Endothelial cell of umbilical vein (primary cell): ENCODE data around the gene SLC25A43. TPM values are rescaled to one million over a fixed set of nuclear protein-coding genes. Genes with fewer than 3 reads are reported as not detected.

Experiments
- BruUV-seq: library from RNA; stranded (reverse); fragments of 400-500 nt; replicated peaks from 2 replicates; lab custom pipeline; 2021; lab: Mats Ljungman, UMichigan
- CTCF ChIA-PET: fragments of 300-600, 350-600 bp; sonication (Branson Sonifier 250); formaldehyde crosslinking; loops from one replicate; lab custom pipeline; 2021; ENCODE audit warnings: antibody characterized with exemption, inconsistent platforms; lab: Charles Lee
- POLR2A ChIA-PET: fragments of 300-600, 350-600 bp; sonication (Branson Sonifier 250); formaldehyde crosslinking; loops from one replicate; lab custom pipeline; 2021; ENCODE audit warnings: antibody characterized with exemption, inconsistent platforms; lab: Charles Lee
- DNase-seq: peaks from one replicate; pipeline ENCODE4 v3.0.0-alpha.2; 2011; ENCODE audit warnings: low read depth, low spot score
- FAIRE-seq: peaks from 2 replicates; lab custom pipeline; 2011; peaks lifted over from hg19 to GRCh38; lab: Jason Lieb, UNC
- H2AFZ ChIP-seq: 2 replicates; pipeline ENCODE4 v1.6.0; 2012; ENCODE audit warnings: low read depth, low read length, control low read depth, inconsistent platforms
- H3K27ac ChIP-seq: 2 replicates; pipeline ENCODE4 v1.5.1; 2011; ENCODE audit warnings: low read depth, mild to moderate bottlenecking, control low read depth, low read length, moderate library complexity; ENCODE audit not compliant: insufficient read depth
- H3K27me3 ChIP-seq, 2 experiments: 2 replicates each; pipeline versions ENCODE4 v1.6.0 to v1.6.1; 2011; ENCODE audit warnings: low read length in 2 of 2, mixed read lengths in 1 of 2; ENCODE audit not compliant: control insufficient read depth in 2 of 2, insufficient read depth in 2 of 2
- H3K36me3 ChIP-seq, 2 experiments: 2 replicates in 1 of 2; 3 replicates in 1 of 2; pipeline ENCODE4 v1.5.1; 2011; ENCODE audit warnings: low read length in 2 of 2, mild to moderate bottlenecking in 1 of 2, moderate library complexity in 1 of 2; ENCODE audit not compliant: control insufficient read depth in 2 of 2, insufficient read depth in 2 of 2; ENCODE audit errors: extremely low read depth in 1 of 2
- H3K4me1 ChIP-seq: 3 replicates; pipeline ENCODE4 v1.5.1; 2011; ENCODE audit warnings: mild to moderate bottlenecking, low read length; ENCODE audit not compliant: control insufficient read depth, insufficient read depth; ENCODE audit errors: extremely low read depth
- H3K4me2 ChIP-seq: 2 replicates; pipeline ENCODE4 v1.6.1; 2011; ENCODE audit warnings: low read length, control low read depth, mixed read lengths; ENCODE audit not compliant: insufficient read depth
- H3K4me3 ChIP-seq, 3 experiments: fragments of 200-600 bp in 1 of 3; sonication (generic), shearing (Covaris generic) in 1 of 3; replicated peaks in 1 of 3; 2 replicates each; pipeline ENCODE4 v1.5.1; 2011 to 2016; ENCODE audit warnings: control low read depth in 3 of 3, low read length in 3 of 3, mild to moderate bottlenecking in 2 of 3, inconsistent platforms in 1 of 3, low read depth in 1 of 3, moderate library complexity in 1 of 3; ENCODE audit not compliant: insufficient read depth in 1 of 3
- H3K79me2 ChIP-seq: 2 replicates; pipeline ENCODE4 v1.6.0; 2012; ENCODE audit warnings: low read length, inconsistent platforms; ENCODE audit not compliant: control insufficient read depth, insufficient read depth
- H3K9ac ChIP-seq: replicated peaks from 2 replicates; pipeline ENCODE3; 2011; ENCODE audit warnings: low read length, control low read depth; ENCODE audit not compliant: insufficient read depth; ENCODE audit errors: extremely low read depth
- H3K9me1 ChIP-seq: replicated peaks from 3 replicates; pipeline ENCODE4 v1.6.0; 2011; ENCODE audit warnings: mild to moderate bottlenecking, low read length; ENCODE audit not compliant: control insufficient read depth, insufficient read depth; ENCODE audit errors: extremely low read depth
- H3K9me3 ChIP-seq: replicated peaks from 2 replicates; pipeline ENCODE4 v1.5.1; 2012; ENCODE audit warnings: low read length, inconsistent platforms; ENCODE audit not compliant: control insufficient read depth, insufficient read depth
- H4K20me1 ChIP-seq: replicated peaks from 2 replicates; pipeline ENCODE3; 2011; ENCODE audit warnings: mild to moderate bottlenecking, low read length; ENCODE audit not compliant: control insufficient read depth, insufficient read depth; ENCODE audit errors: extremely low read depth
- CTCF ChIP-seq, 2 donors: IDR thresholded peaks; 1 replicate in 1 of 2; 2 replicates in 1 of 2; pipeline ENCODE4 v1.5.1; 2011; ENCODE audit warnings: low read length in 2 of 2, mild to moderate bottlenecking in 2 of 2, moderate library complexity in 2 of 2, control low read depth in 1 of 2, inconsistent platforms in 1 of 2, low read depth in 1 of 2; ENCODE audit not compliant: insufficient read depth in 1 of 2; ENCODE audit errors: extremely low read depth in 1 of 2
- EZH2 ChIP-seq: IDR thresholded peaks from 2 replicates; pipeline ENCODE4 v1.6.1; 2012; ENCODE audit warnings: borderline replicate concordance, low read depth, mild to moderate bottlenecking, moderate library complexity, low read length, inconsistent platforms; ENCODE audit not compliant: severe bottlenecking
- FOS ChIP-seq: IDR thresholded peaks from 2 replicates; pipeline ENCODE4 v1.6.1; 2011; ENCODE audit warnings: mild to moderate bottlenecking, low read length, moderate library complexity, borderline replicate concordance; ENCODE audit not compliant: insufficient read depth
- GATA2 ChIP-seq: IDR thresholded peaks from 2 replicates; pipeline ENCODE4 v1.7.0; 2011; ENCODE audit warnings: low read depth, mild to moderate bottlenecking, moderate library complexity, mixed read lengths, low read length; ENCODE audit not compliant: insufficient read length, insufficient read depth
- JUN ChIP-seq: IDR thresholded peaks from 2 replicates; pipeline ENCODE4 v1.6.1; 2011; ENCODE audit warnings: borderline replicate concordance, low read depth; ENCODE audit not compliant: insufficient read length, insufficient read depth
- MAX ChIP-seq: IDR thresholded peaks from 2 replicates; pipeline ENCODE4 v1.6.1; 2011; ENCODE audit not compliant: insufficient read depth, insufficient read length
- MYC ChIP-seq: IDR thresholded peaks from one replicate; pipeline ENCODE4 v1.6.1; 2011; ENCODE audit warnings: mild to moderate bottlenecking, low read depth, low read length
- POLR2A ChIP-seq: IDR thresholded peaks from 2 replicates; pipeline ENCODE4 v1.6.1; 2012; ENCODE audit warnings: low read depth, mild to moderate bottlenecking, control low read depth, low read length
- POLR2AphosphoS5 ChIP-seq: IDR thresholded peaks from 2 replicates; pipeline ENCODE4 v1.6.1; 2012; ENCODE audit warnings: low read depth, mild to moderate bottlenecking, control low read depth, low read length, moderate library complexity; ENCODE audit not compliant: insufficient read depth
- dilution Hi-C: fragments of 300-500 bp; cut with MboI; formaldehyde crosslinking; loops from one replicate; pipeline ENCODE4 v1.15.0; 2019; ENCODE audit warnings: low sequenced_read_pairs; ENCODE audit not compliant: extremely low pct_ligation_motif_present
- intact Hi-C: fragments of 100-400 bp; cut with micrococcal nuclease; formaldehyde crosslinking; loops from one replicate; pipeline ENCODE4 v1.10.0; 2022
- polyA plus RNA-seq, 4 experiments: library from polyadenylated mRNA; depleted of rRNA in 3 of 4; stranded (reverse) in 3 of 4; unstranded in 1 of 4; fragments of >200 nt; gene quantifications; 2 replicates each; pipeline versions ENCODE4 v1.2.1 to v1.2.3, GENCODE V29; 2011 to 2012; ENCODE audit warnings: missing spikeins in 1 of 4
- total RNA-seq: library from RNA; stranded (reverse); gene quantifications from 2 replicates; pipeline ENCODE4 v1.2.3, GENCODE V29; 2021

SLC25A43 gene
- total and polyA plus RNA-seq, 2 donors (not counting 3 experiments of a cell fraction or from before 2014, with no cell fraction given) = 7.2 to 11.5 TPM

- ChIA-PET CTCF (no interaction called here), POLR2A (interaction anchor here (0.6 kb wide), 1 partner anchor 208 kb away, joined by 6 read pairs; no protein-coding TSS in a partner anchor)
- Histone ChIP-seq H2AFZ (no peak overlapping the region), H3K4me3 (no peak overlapping the region), H3K27ac (no peak overlapping the region), H3K9me1 (no peaks in the 10 kb centered on the region), H3K9me3 (no peaks in the 10 kb centered on the region), H3K79me2 (no peaks in the 10 kb centered on the region), H4K20me1 (no peaks in the 10 kb centered on the region), H3K9ac (no peak overlapping the region), H3K4me1 (no peaks in the 10 kb centered on the region), H3K36me3 (no peaks in the 10 kb centered on the region), H3K4me2 (no peak overlapping the region), H3K27me3 (no peaks in the 10 kb centered on the region)
- no TSS peak for BruUV-seq
- TF ChIP-seq EZH2 (no peak), MAX (no peak), FOS (no peak), JUN (no peak), POLR2AphosphoS5 (no peak), POLR2A (no peak), CTCF (IDR thresholded peaks at IDR 0.05; ENCODE audit: extremely low read depth in 1 of 2, insufficient read depth in 1 of 2, low read depth in 1 of 2, low read length in 2 of 2) (no peak), MYC (no peak), GATA2 (no peak)
- no peak for DNase-seq
- dilution Hi-C loops (no loop called here), intact Hi-C loops (no loop called here)
- FAIRE-seq = no peak
Observed at GRCh38 chrX:119389214-119389613, 9.9 kb upstream of the SLC25A43 start.
